RWPE2 (cell line): ENCODE results near the gene ARID5B.

Experiments used
- ATAC-seq: fragments of 200-7000 bp; cut with Tn5 transposase; 3 replicates; pipeline ENCODE4 v1.9.1; 2021; ENCODE audit warnings: low read depth
- DNase-seq: peaks from one replicate; pipeline ENCODE4 v3.0.0-alpha.2; 2020; ENCODE audit warnings: low spot score
- H3K27ac ChIP-seq: fragments of 450-650 bp; 2 replicates; pipeline ENCODE4 v1.5.1; 2017; ENCODE audit warnings: mild to moderate bottlenecking; ENCODE audit not compliant: poor library complexity, severe bottlenecking
- H3K27me3 ChIP-seq: fragments of 250-450 bp; sonication (Bioruptor Pico); 2 replicates; pipeline ENCODE4 v1.5.1; 2021; ENCODE audit warnings: mild to moderate bottlenecking, moderate library complexity; ENCODE audit not compliant: insufficient read depth, poor library complexity, severe bottlenecking
- H3K36me3 ChIP-seq: fragments of 250-450 bp; sonication (Bioruptor Pico); 2 replicates; pipeline ENCODE4 v1.5.1; 2020; ENCODE audit warnings: low read depth, mild to moderate bottlenecking, moderate library complexity
- H3K4me1 ChIP-seq: fragments of 250-450 bp; sonication (Bioruptor Pico); 2 replicates; pipeline ENCODE4 v1.5.1; 2021; ENCODE audit warnings: mild to moderate bottlenecking, moderate library complexity; ENCODE audit not compliant: insufficient read depth, poor library complexity, severe bottlenecking
- H3K4me3 ChIP-seq: fragments of 250-450 bp; sonication (Bioruptor Pico); 2 replicates; pipeline ENCODE4 v1.5.1; 2021; ENCODE audit warnings: mild to moderate bottlenecking, moderate library complexity; ENCODE audit not compliant: severe bottlenecking
- H3K9me3 ChIP-seq: fragments of 250-450 bp; sonication (Bioruptor Pico); 2 replicates; pipeline ENCODE4 v1.5.1; 2021; ENCODE audit warnings: mild to moderate bottlenecking, moderate library complexity; ENCODE audit not compliant: severe bottlenecking
- CTCF ChIP-seq: fragments of 450-650 bp; IDR thresholded peaks from one replicate; pipeline ENCODE4 v1.5.1; 2017; ENCODE audit warnings: mild to moderate bottlenecking, moderate library complexity; ENCODE audit not compliant: poor library complexity, severe bottlenecking

The ARID5B gene

GRCh38 chr10:61994405-61995219 lies 93.1 kb downstream of the ARID5B start:
- ATAC-seq (no peak), DNase-seq (no peak)
- H3K36me3 ChIP-seq, result no peaks in the 10 kb centered on the region
- H3K4me1 ChIP-seq, result peaks cover 29% of the 10 kb centered on the region
- no peaks in the 10 kb centered on the region for H3K9me3 ChIP-seq
- no peak overlapping the region for H3K4me3 ChIP-seq
- TF ChIP-seq CTCF, result no peak
- peak overlapping the region; percentile 80 for H3K27ac ChIP-seq
- no peaks in the 10 kb centered on the region for H3K27me3 ChIP-seq

- Histone ChIP-seq H3K27ac (no peak overlapping the region), H3K4me3 (no peak overlapping the region), H3K4me1 (peaks cover 29% of the 10 kb centered on the region)
These were observed 93.7 kb downstream of the ARID5B start for GRCh38 chr10:61995220-61995503.

GRCh38 chr10:61998937-61999336 lies 97.4 kb downstream of the ARID5B start:
- H3K4me3 ChIP-seq, result no peak overlapping the region
- peaks cover 1% of the 10 kb centered on the region for H3K9me3 ChIP-seq
- peaks cover 4% of the 10 kb centered on the region; the same call in 1 of the 2 replicates for H3K36me3 ChIP-seq
- H3K27me3 ChIP-seq, result no peaks in the 10 kb centered on the region
- no peak for DNase-seq
- no peak overlapping the region for H3K27ac ChIP-seq
- TF ChIP-seq CTCF, result no peak
- no peak for ATAC-seq
- peaks cover 9% of the 10 kb centered on the region for H3K4me1 ChIP-seq

More at GRCh38 chr10:61995220-61995503, 93.7 kb downstream of the ARID5B start:
- Histone ChIP-seq H3K27me3 (no peaks in the 10 kb centered on the region), H3K36me3 (no peaks in the 10 kb centered on the region), H3K9me3 (no peaks in the 10 kb centered on the region)
- DNase-seq (no peak), ATAC-seq (no peak)
- TF ChIP-seq CTCF, result no peak

- peaks cover 4% of the 10 kb centered on the region; the same call in 1 of the 2 replicates for H3K36me3 ChIP-seq
- no peak overlapping the region for H3K4me3 ChIP-seq
- peaks cover 1% of the 10 kb centered on the region for H3K9me3 ChIP-seq
- peaks cover 2% of the 10 kb centered on the region for H3K4me1 ChIP-seq
- ATAC-seq (no peak), DNase-seq (no peak)
- no peaks in the 10 kb centered on the region for H3K27me3 ChIP-seq
- no peak overlapping the region for H3K27ac ChIP-seq
- no peak for TF ChIP-seq CTCF
These were observed 98.6 kb downstream of the ARID5B start for GRCh38 chr10:62000037-62000603.

GRCh38 chr10:62000726-62001125 lies 99.2 kb downstream of the ARID5B start:
- no peak overlapping the region for H3K27ac ChIP-seq
- H3K9me3 ChIP-seq, result peaks cover 1% of the 10 kb centered on the region
- no peak for ATAC-seq
- no peak for TF ChIP-seq CTCF
- no peaks in the 10 kb centered on the region for H3K4me1 ChIP-seq
- H3K36me3 ChIP-seq, result peaks cover 4% of the 10 kb centered on the region; the same call in 1 of the 2 replicates
- H3K4me3 ChIP-seq, result no peak overlapping the region
- no peak for DNase-seq
- H3K27me3 ChIP-seq, result no peaks in the 10 kb centered on the region
